ENCODE data around the gene UXS1. TPM values are rescaled to one million over a fixed set of nuclear protein-coding genes. Genes with fewer than 3 reads are reported as not detected.

Gene UXS1
- total RNA-seq, 4 donors from 2014 or later: 8.0 to 46.9 (median 18.4) TPM

- H3K27me3 ChIP-seq: no peaks in the 10 kb centered on the region
- in situ Hi-C loops (cut with MboI; ENCODE audit: low sequenced_read_pairs in 4 of 4): no loop called here
- no peak for DNase-seq
- TF ChIP-seq POLR2A (IDR thresholded peaks at IDR 0.05) (no peak), CTCF (IDR thresholded peaks at IDR 0.05 in 4 of 5, conservative IDR thresholded peaks at IDR 0.05 in 1 of 5) (no peak)
- H3K27ac ChIP-seq: no peak overlapping the region
- intact Hi-C loops (cut with DNase I; ENCODE audit: low total_unique reads): no loop called here
- H3K4me1 ChIP-seq: peaks cover 0 to 5% of the 10 kb centered on the region in 2 donors
- H3K4me3 ChIP-seq: no peak overlapping the region
- H3K36me3 ChIP-seq: no peaks in the 10 kb centered on the region
- no peak for ATAC-seq
- H3K9me3 ChIP-seq: no peaks in the 10 kb centered on the region
These were observed 63.7 kb downstream of the UXS1 start for GRCh38 chr2:106130251-106130998.

- ATAC-seq (no peak), DNase-seq (no peak)
- Histone ChIP-seq H3K9me3 (no peaks in the 10 kb centered on the region), H3K27me3 (no peaks in the 10 kb centered on the region), H3K36me3 (no peaks in the 10 kb centered on the region), H3K27ac (no peak overlapping the region), H3K4me1 (peaks cover 0 to 5% of the 10 kb centered on the region in 2 donors), H3K4me3 (no peak overlapping the region)
- TF ChIP-seq CTCF (IDR thresholded peaks at IDR 0.05 in 4 of 5, conservative IDR thresholded peaks at IDR 0.05 in 1 of 5) (no peak), POLR2A (IDR thresholded peaks at IDR 0.05) (no peak)
- in situ Hi-C loops (cut with MboI; ENCODE audit: low sequenced_read_pairs in 4 of 4) (no loop called here), intact Hi-C loops (cut with DNase I; ENCODE audit: low total_unique reads) (no loop called here)
These were observed 64.5 kb downstream of the UXS1 start for GRCh38 chr2:106129592-106129991.

- H3K4me3 ChIP-seq: no peak overlapping the region
- ATAC-seq: no peak
- no peaks in the 10 kb centered on the region for H3K27me3 ChIP-seq
- TF ChIP-seq CTCF (IDR thresholded peaks at IDR 0.05 in 4 of 5, conservative IDR thresholded peaks at IDR 0.05 in 1 of 5): no peak
- no peak for TF ChIP-seq POLR2A (IDR thresholded peaks at IDR 0.05)
- no peaks in the 10 kb centered on the region for H3K9me3 ChIP-seq
- DNase-seq: no peak
- H3K27ac ChIP-seq: no peak overlapping the region
- H3K36me3 ChIP-seq: no peaks in the 10 kb centered on the region
- intact Hi-C loops (cut with DNase I; ENCODE audit: low total_unique reads) (no loop called here), in situ Hi-C loops (cut with MboI; ENCODE audit: low sequenced_read_pairs in 4 of 4) (no loop called here)
- H3K4me1 ChIP-seq: peaks cover 0 to 5% of the 10 kb centered on the region in 2 donors
These were observed 65.0 kb downstream of the UXS1 start for GRCh38 chr2:106129150-106129549.

GRCh38 chr2:106127776-106128268 is 66.3 kb downstream of the UXS1 start:
- ATAC-seq: no peak
- Histone ChIP-seq H3K36me3 (peaks cover 0 to 5% of the 10 kb centered on the region in 2 donors), H3K9me3 (no peaks in the 10 kb centered on the region), H3K4me3 (no peak overlapping the region), H3K4me1 (peaks cover 0 to 5% of the 10 kb centered on the region in 2 donors), H3K27ac (no peak overlapping the region), H3K27me3 (no peaks in the 10 kb centered on the region)
- TF ChIP-seq POLR2A (IDR thresholded peaks at IDR 0.05) (no peak), CTCF (IDR thresholded peaks at IDR 0.05 in 4 of 5, conservative IDR thresholded peaks at IDR 0.05 in 1 of 5) (no peak)
- intact Hi-C loops (cut with DNase I; ENCODE audit: low total_unique reads): no loop called here
- no peak for DNase-seq
- in situ Hi-C loops (cut with MboI; ENCODE audit: low sequenced_read_pairs in 4 of 4): no loop called here

All from gastrocnemius medialis (tissue), 4 donors.